Activated CD4-positive, alpha-beta T cell treated with anti-CD3 and anti-CD28 coated beads, Interleukin-2, amount 10 ng/mL, durations not matched to agents 24 days and 14 days (primary cell): Measurements from ENCODE around the gene TCL1B. TPM values are rescaled to one million over a fixed set of nuclear protein-coding genes. Genes with fewer than 3 reads are reported as not detected.

Source experiments
- DNase-seq: peaks from one replicate; pipeline ENCODE4 v3.0.0; 2022
- H3K27ac Mint-ChIP-seq: one replicate; pipeline ENCODE4 v1.8.0; 2022; ENCODE audit warnings: mild to moderate bottlenecking, mixed read lengths
- H3K27me3 Mint-ChIP-seq: one replicate; pipeline ENCODE4 v1.8.0; 2022; ENCODE audit warnings: mixed read lengths
- H3K36me3 Mint-ChIP-seq: one replicate; pipeline ENCODE4 v1.8.0; 2022; ENCODE audit warnings: low read depth, mild to moderate bottlenecking, mixed read lengths
- H3K4me1 Mint-ChIP-seq: one replicate; pipeline ENCODE4 v1.8.0; 2021; ENCODE audit warnings: mixed read lengths
- H3K4me3 Mint-ChIP-seq: one replicate; pipeline ENCODE4 v1.8.0; 2022; ENCODE audit warnings: mild to moderate bottlenecking, moderate library complexity, mixed read lengths
- H3K9me3 Mint-ChIP-seq: one replicate; pipeline ENCODE4 v1.8.0; 2021; ENCODE audit warnings: mixed read lengths
- intact Hi-C: fragments of 100-400 bp; cut with micrococcal nuclease; formaldehyde crosslinking; loops from one replicate; pipeline ENCODE4 v1.15.1; 2023
- total RNA-seq: library from RNA; stranded (reverse); gene quantifications from 2 replicates; pipeline ENCODE4 v1.2.3, GENCODE V29; 2022

The TCL1B gene, protein sequence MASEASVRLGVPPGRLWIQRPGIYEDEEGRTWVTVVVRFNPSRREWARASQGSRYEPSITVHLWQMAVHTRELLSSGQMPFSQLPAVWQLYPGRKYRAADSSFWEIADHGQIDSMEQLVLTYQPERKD
- total RNA-seq = not detected in 2 replicates

DNA sequence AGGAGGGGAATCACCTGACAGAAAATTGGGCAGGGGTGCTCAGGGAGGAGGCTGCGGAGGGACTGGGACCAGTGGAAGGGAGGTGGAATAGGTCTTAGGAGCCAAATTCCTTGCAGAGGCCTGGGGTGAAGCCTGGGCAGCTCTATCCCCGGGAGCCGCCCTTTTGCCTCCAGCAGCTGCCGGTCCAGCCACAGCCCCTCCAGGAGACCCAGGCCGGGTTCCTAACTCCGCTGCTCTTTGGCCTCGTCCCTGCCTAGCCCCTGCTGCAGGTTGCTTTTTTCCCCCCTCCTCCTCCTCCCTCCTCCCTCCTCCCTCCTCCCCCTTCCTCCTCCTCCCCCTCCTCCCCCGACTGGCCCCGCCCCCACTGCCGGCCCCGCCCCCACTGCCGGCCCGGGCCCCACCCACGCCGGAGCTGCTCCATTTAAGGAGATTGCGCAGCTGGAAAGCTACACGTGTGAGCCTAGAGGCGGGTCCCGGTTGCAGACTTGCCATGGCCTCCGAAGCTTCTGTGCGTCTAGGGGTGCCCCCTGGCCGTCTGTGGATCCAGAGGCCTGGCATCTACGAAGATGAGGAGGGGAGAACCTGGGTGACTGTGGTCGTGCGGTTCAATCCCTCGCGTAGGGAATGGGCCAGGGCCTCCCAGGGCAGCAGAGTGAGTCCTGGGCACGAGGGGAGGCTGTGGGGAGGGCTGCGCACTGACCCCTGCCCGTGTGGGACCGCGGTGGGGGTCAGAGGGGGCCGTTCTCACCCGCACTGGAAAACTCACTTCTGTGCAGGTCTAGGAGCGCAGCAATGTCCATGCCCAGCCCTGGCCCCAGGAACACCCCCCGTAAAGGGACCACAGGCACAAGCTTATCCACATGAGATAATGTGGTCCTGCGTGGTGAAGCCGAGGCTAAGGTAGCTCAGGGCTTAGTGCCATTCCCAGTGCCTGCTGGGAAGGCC, at the start of gene TCL1B:
TSS of gene TCL1B (plus strand) at position 449 of the 945 bp plus-strand sequence. CDS start at position 491, 42 bp downstream.
- Mint-ChIP-seq H3K27ac (no peak within 1 kb of the TSS), H3K4me1 (no peaks in the 10 kb centered on the region), H3K4me3 (no peak within 1 kb of the TSS), H3K27me3 (peaks cover 7% of the 10 kb centered on the region), H3K36me3 (no peaks in the 10 kb centered on the region), H3K9me3 (no peaks in the 10 kb centered on the region)
- DNase-seq = no peak
- intact Hi-C loops = loop anchor here (2.0 kb wide), 1 partner anchor 125 kb away; no protein-coding TSS in a partner anchor

DNA sequence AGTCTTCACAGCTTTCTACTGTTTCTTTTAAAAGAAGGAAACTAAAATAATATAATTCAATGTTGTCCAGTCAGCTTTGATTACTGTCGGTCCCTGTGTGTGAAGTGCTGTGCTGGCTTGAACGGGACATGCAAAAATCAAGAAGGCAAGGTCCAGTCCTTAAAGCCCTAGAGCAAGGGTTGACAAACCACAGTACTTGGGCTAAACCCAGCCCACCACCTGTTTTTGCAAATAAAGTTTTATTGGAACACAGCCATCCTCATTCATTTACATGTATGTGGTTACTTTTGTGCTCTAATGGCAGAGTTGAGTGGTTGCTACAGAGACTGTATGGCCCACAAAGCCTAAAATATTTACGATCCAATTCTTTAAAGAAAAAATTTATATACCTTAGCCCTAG, 41.2 kb upstream of the TCL1B start:
- no peak overlapping the region for H3K27ac Mint-ChIP-seq

DNA sequence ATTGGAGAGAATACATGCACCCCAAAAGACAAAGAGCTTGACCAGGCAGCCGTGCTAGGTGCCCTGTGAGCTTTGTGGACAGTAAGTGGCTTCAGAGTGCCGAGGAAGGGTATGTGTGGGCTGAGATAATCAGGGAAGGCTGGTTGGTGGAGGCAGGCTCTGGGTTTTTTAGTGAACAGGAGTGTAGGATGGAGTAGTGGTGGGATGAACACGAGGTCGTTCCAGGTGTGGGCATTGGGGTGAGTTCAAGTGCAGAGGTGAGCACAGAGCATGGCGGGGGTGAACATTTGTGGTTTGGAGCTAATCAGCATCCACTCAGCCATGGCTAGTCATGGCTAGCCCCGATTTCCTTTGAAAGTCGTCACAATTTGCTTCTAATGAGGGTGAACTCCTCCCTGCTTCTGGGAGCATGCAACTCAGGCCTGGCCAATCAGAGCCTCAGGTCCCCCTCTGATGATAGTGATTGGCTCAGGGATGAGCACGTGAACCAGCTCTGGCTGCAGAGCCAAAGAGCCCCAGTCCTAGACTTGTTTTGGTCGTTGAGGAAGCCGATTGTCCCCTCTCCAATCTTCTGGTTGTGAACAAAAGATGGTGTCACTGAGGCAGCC, 40.7 kb upstream of the TCL1B start:
- Mint-ChIP-seq H3K4me1 (no peaks in the 10 kb centered on the region), H3K27me3 (peaks cover 3% of the 10 kb centered on the region), H3K9me3 (no peaks in the 10 kb centered on the region), H3K4me3 (no peak overlapping the region), H3K36me3 (no peaks in the 10 kb centered on the region), H3K27ac (no peak overlapping the region)
- intact Hi-C loops = no loop called here
- DNase-seq = no peak

More for the DNA sequence above, 41.2 kb upstream of the TCL1B start:
- intact Hi-C loops = no loop called here
- Mint-ChIP-seq H3K36me3 (no peaks in the 10 kb centered on the region), H3K9me3 (no peaks in the 10 kb centered on the region), H3K27me3 (peaks cover 3% of the 10 kb centered on the region), H3K4me1 (no peaks in the 10 kb centered on the region), H3K4me3 (no peak overlapping the region)
- no peak for DNase-seq

DNA sequence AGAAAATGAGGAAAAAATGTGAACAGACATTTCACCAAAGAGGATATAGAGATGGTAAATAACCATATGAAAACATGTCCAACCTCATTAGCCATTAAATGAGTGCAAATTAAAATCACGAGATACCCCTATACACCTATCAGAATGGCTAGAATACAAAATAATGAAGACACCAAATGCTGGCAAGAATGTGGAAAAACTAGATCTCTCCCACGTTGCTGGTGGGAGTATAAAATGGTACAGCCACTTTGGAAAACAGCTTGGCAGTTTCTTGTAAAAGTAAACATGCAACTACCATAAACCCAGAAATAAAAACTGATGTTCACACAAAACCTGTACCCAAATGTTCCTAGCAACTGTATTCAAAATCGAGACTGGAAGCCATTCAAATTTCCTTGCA, 38.3 kb upstream of the TCL1B start:
- intact Hi-C loops = no loop called here
- Mint-ChIP-seq H3K4me3 (no peak overlapping the region), H3K9me3 (no peaks in the 10 kb centered on the region), H3K36me3 (no peaks in the 10 kb centered on the region), H3K27me3 (peaks cover 5% of the 10 kb centered on the region), H3K27ac (no peak overlapping the region), H3K4me1 (no peaks in the 10 kb centered on the region)
- no peak for DNase-seq

DNA sequence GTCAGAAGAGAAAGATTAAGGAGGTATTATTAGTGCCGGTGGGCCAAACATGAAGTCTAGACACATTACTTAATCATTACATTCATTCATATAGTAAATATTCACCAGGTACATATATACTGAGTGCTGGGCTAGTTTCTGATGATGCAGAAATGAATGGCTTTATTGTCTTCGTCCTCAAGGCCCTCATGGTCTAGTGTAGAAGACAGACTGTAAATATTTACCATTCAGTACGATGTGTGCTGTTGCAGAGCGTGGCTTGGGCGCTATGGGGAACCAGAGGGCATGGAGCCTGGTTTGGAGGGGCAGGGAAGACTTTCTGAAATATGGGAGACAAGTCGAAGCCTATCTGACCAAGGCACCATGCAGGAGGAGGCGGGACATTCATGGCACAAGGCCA, 37.0 kb upstream of the TCL1B start:
- Mint-ChIP-seq H3K4me3 (no peak overlapping the region), H3K27me3 (peaks cover 5% of the 10 kb centered on the region), H3K36me3 (no peaks in the 10 kb centered on the region), H3K9me3 (no peaks in the 10 kb centered on the region), H3K27ac (no peak overlapping the region), H3K4me1 (no peaks in the 10 kb centered on the region)
- intact Hi-C loops = no loop called here
- DNase-seq = no peak

DNA sequence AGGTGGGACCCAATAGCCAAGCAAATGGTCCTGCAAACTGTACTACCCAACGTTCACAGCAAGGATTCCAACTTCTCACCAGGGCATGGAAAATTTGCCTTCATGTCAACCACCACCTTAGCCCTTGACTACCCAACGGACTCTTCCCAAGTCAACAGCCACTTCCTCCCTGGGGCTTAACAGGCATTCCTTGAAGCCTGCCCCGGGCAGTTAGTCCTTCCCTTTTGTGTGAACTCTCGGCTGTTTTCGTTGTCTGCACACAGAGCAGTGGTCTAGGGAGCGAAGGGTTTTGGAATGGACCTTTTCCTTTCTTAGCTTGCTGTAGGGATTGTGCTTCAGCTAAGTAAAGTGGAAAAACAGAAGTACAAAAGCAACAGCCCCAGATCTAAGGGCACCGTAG, 35.2 kb upstream of the TCL1B start:
- intact Hi-C loops = no loop called here
- no peaks in the 10 kb centered on the region for H3K4me1 Mint-ChIP-seq
- peaks cover 9% of the 10 kb centered on the region for H3K27me3 Mint-ChIP-seq

DNA sequence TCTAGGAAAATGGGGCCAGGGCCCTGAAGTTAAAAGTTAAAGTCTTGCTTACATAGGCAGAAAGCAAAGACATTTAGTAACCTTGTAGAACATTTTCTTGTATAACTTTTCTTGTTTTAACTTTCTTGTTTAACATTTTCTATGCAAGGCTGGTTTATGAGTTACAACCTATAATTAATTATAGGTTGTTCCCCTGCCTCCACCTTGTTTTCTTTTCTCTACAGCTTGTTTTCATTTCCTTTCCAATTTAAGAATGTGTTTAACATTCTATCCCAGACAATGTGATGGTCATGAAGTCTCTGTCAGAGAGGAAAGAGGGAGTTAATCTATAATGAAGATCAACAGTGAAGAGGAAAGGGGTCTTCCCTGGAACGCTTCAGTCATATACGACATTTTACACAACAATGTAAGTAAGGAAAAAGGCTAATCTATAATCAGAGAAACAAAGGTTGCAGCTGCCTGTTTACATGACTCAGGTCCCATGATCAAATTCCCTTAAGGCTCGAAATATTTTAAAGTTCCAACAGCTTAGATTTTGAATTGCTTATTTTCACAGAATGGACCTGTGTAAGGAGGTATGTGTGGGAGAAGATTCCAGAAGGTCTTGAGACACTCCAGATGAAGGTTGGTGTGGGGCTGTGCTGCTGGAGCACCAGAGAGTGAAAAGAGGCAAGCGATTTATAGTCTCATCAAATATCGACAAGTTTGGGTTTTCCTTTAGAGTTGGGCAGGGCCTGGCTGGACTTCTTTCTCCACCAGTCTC, 34.2 kb upstream of the TCL1B start:
- peaks cover 9% of the 10 kb centered on the region for H3K27me3 Mint-ChIP-seq
- H3K36me3 Mint-ChIP-seq = no peaks in the 10 kb centered on the region
- intact Hi-C loops = no loop called here
- no peaks in the 10 kb centered on the region for H3K9me3 Mint-ChIP-seq
- no peaks in the 10 kb centered on the region for H3K4me1 Mint-ChIP-seq
- DNase-seq = no peak
- no peak overlapping the region for H3K27ac Mint-ChIP-seq
- no peak overlapping the region for H3K4me3 Mint-ChIP-seq

More for the DNA sequence above, 35.2 kb upstream of the TCL1B start:
- H3K36me3 Mint-ChIP-seq = no peaks in the 10 kb centered on the region
- no peak overlapping the region for H3K4me3 Mint-ChIP-seq
- H3K9me3 Mint-ChIP-seq = no peaks in the 10 kb centered on the region
- DNase-seq = no peak
- no peak overlapping the region for H3K27ac Mint-ChIP-seq

DNA sequence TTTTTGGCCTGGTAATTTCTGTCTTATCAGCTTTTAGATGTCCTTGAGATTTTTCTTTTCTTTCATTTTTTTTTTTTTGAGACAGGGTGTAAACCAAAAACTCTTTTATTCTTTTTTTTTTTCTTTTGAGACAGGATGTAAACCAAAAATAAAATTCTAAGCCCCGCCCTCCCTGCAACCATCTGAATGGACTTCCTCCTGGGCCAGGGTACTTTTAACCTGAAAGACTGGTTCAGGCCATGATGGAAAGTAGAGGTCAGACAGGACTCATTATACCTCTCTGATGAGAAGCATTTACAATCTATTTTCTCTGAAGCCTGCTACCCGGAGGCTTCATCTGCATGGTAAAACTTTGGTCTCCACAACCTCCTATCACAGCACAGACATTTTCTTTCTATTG, 33.5 kb upstream of the TCL1B start:
- Mint-ChIP-seq H3K27me3 (peaks cover 6% of the 10 kb centered on the region), H3K4me3 (no peak overlapping the region), H3K27ac (no peak overlapping the region), H3K36me3 (no peaks in the 10 kb centered on the region), H3K4me1 (no peaks in the 10 kb centered on the region), H3K9me3 (no peaks in the 10 kb centered on the region)
- no peak for DNase-seq
- intact Hi-C loops = no loop called here

DNA sequence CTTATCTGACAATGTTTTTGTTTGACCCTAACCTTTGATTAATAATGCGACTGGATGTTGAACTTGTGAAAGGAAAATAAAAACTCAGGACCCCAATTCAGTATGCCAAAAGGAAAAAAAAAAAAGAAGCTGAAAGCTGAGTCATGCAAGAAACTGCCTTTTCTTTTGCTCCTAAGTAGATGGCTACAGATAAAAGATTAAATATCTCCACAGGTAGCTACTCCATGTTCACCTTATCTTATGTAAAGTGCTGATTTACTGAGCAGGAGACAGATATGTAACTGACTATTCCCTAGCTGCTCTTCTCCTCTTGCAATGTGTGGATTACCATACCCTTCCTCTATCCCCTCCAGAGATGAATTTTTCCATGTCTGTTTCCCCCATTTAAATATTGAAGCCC, 30.8 kb upstream of the TCL1B start:
- Mint-ChIP-seq H3K27me3 (peaks cover 10% of the 10 kb centered on the region), H3K4me3 (no peak overlapping the region), H3K4me1 (no peaks in the 10 kb centered on the region), H3K9me3 (no peaks in the 10 kb centered on the region), H3K36me3 (no peaks in the 10 kb centered on the region), H3K27ac (no peak overlapping the region)
- no peak for DNase-seq
- intact Hi-C loops = no loop called here

DNA sequence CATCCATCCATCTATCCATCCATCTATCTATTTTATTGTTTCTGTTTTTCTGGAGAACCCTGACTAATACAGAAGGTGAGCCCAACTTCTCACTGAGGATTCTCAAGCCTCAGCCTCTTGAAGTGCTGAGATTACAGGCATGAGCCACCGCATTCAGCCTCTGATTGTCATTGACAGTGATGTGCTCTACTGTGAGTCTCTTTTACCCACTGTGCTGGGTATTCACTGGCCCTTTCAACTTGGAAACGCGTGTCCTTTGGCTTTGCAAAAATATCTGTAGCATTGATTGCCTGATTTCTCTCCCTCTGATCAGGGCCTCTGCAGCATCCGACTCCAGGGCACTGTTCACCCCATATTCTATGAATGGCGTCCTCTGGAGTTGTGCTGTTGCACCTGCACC, 29.6 kb upstream of the TCL1B start:
- Mint-ChIP-seq H3K9me3 (no peaks in the 10 kb centered on the region), H3K4me3 (no peak overlapping the region), H3K27me3 (peaks cover 12% of the 10 kb centered on the region), H3K4me1 (no peaks in the 10 kb centered on the region), H3K36me3 (no peaks in the 10 kb centered on the region), H3K27ac (no peak overlapping the region)
- intact Hi-C loops = no loop called here
- no peak for DNase-seq

DNA sequence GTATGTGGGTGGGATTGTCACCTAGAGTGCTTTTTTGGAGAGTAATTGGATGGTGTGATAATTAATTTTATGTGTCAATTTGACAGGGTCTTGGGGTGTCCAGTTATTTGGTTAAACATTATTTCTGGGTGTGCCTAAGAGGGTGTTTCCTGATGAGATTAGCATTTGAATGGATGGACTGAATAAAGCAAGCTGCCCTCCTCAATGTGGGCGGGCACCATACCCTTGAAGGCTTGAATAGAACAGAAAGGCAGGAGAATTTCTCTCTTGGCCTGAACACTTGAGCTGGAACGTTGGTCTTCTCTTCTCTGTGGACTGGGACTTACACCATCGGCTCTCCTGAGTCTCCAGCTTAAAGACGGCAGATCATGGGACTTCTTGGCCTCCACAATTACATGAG, 28.8 kb upstream of the TCL1B start:
- H3K27ac Mint-ChIP-seq = no peak overlapping the region
- no peak for DNase-seq
- H3K27me3 Mint-ChIP-seq = peaks cover 9% of the 10 kb centered on the region
- intact Hi-C loops = no loop called here
- H3K4me3 Mint-ChIP-seq = no peak overlapping the region
- no peaks in the 10 kb centered on the region for H3K9me3 Mint-ChIP-seq
- H3K4me1 Mint-ChIP-seq = no peaks in the 10 kb centered on the region
- no peaks in the 10 kb centered on the region for H3K36me3 Mint-ChIP-seq

DNA sequence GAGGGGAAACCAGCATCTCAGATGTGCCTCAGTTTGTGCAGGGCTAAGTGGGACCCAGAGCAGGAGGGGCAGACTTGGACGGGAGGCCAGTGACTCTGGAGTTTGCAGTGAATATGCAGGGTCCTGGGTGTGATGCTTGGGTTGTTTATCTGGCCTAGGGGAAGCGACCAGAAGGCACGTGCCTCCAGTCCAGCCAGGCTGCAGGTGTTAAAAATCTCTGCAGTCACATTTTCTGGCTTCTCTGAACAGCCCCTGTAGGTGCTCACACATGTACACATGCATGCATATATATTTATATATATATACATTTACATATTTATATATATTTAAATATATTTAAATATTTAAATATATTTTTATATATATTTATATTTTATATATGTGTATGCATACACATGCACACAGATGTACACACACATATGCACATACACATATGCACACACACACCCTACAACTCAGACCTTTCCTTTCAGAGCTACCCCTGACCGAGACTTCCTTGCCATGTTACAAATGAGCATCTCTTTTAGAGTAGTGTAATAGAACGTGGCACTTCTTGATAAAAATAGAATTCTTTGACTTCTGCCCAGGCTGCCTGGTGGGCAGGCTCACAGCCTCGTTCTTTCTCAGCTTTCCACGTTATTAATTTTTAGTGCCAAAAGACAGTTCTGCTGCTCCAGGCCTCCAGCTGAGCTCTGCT, 26.8 kb upstream of the TCL1B start:
- Mint-ChIP-seq H3K27ac (no peak overlapping the region), H3K9me3 (no peaks in the 10 kb centered on the region), H3K36me3 (no peaks in the 10 kb centered on the region), H3K4me1 (peaks cover 5% of the 10 kb centered on the region), H3K27me3 (peaks cover 9% of the 10 kb centered on the region), H3K4me3 (no peak overlapping the region)
- DNase-seq = no peak
- intact Hi-C loops = no loop called here

DNA sequence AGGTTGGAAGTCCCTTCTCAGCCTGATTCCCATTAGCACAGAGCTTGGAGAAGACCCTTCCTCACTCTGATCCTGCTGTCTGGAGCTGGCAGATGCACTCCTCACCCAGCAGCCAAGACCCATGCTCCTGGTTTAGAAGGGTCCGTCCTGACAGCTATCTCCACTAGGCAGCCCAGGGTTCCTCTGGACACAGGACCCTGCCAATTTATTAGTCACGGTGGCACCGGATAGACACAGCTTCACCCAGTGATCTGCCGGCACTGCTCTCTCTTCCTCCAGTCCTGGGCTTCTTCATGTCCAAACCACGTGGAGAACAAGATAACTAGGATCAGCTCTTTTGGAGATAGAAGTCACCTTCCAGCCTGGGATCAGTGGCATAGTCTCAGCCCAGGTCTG, 26.2 kb upstream of the TCL1B start:
- peaks cover 5% of the 10 kb centered on the region for H3K4me1 Mint-ChIP-seq
- no peak overlapping the region for H3K4me3 Mint-ChIP-seq
- DNase-seq = no peak
- H3K27ac Mint-ChIP-seq = no peak overlapping the region
- no peaks in the 10 kb centered on the region for H3K36me3 Mint-ChIP-seq
- H3K9me3 Mint-ChIP-seq = no peaks in the 10 kb centered on the region
- peaks cover 6% of the 10 kb centered on the region for H3K27me3 Mint-ChIP-seq
- intact Hi-C loops = no loop called here
